Neural progenitor cell (in vitro differentiated cells): Measurements from ENCODE around the gene MEIS2.

Experiments
- CTCF ChIP-seq: fragments of 200-600 bp; sonication (generic); IDR thresholded peaks from 2 replicates; pipeline ENCODE4 v1.5.1; 2017; ENCODE audit warnings: antibody characterized with exemption, mild to moderate bottlenecking
- EZH2 ChIP-seq: fragments of 200-600 bp; sonication (generic); IDR thresholded peaks from 2 replicates; pipeline ENCODE4 v1.6.1; 2017; ENCODE audit warnings: antibody characterized with exemption, mild to moderate bottlenecking, moderate library complexity
- EZH2phosphoT487 ChIP-seq: fragments of 200-600 bp; sonication (generic); IDR thresholded peaks from 2 replicates; pipeline ENCODE4 v1.6.1; 2017; ENCODE audit warnings: antibody characterized with exemption

GRCh38 chr15:36917411-36918267 lies 182.7 kb downstream of the MEIS2 start:
- TF ChIP-seq CTCF (no peak), EZH2 (no peak), EZH2phosphoT487 (no peak)
